Smooth muscle cell (in vitro differentiated cells): ENCODE measurements around the gene CIAO2B. TPM values are rescaled to one million over a fixed set of nuclear protein-coding genes. Genes with fewer than 3 reads are reported as not detected.

Experiments used
- DNase-seq: peaks from one replicate; lab custom pipeline; 2025; ENCODE audit not compliant: unreplicated experiment; lab: John Stamatoyannopoulos, UW
- H2AFZ ChIP-seq: fragments of 200-600 bp; sonication (generic); 2 replicates; pipeline ENCODE4 v1.6.0; 2016; ENCODE audit warnings: antibody characterized with exemption, low read depth, mild to moderate bottlenecking
- H3F3A ChIP-seq: fragments of 200-600 bp; sonication (generic); 2 replicates; pipeline ENCODE4 v1.6.0; 2017; ENCODE audit warnings: antibody characterized with exemption, low read depth
- H3K27ac ChIP-seq: fragments of 200-600 bp; sonication (generic); 2 replicates; pipeline ENCODE4 v1.5.1; 2016; ENCODE audit warnings: low read depth, mild to moderate bottlenecking
- H3K27me3 ChIP-seq: fragments of 200-600 bp; sonication (generic); 2 replicates; pipeline ENCODE4 v1.6.1; 2016; ENCODE audit warnings: low read depth, mild to moderate bottlenecking
- H3K36me3 ChIP-seq: fragments of 200-600 bp; sonication (generic); 2 replicates; pipeline ENCODE4 v1.5.1; 2016; ENCODE audit warnings: low read depth
- H3K4me1 ChIP-seq: fragments of 200-600 bp; sonication (generic); 2 replicates; pipeline ENCODE4 v1.5.1; 2016; ENCODE audit warnings: low read depth
- H3K4me2 ChIP-seq: fragments of 200-600 bp; sonication (generic); 2 replicates; pipeline ENCODE4 v1.6.0; 2016; ENCODE audit warnings: mild to moderate bottlenecking
- H3K4me3 ChIP-seq: fragments of 200-600 bp; sonication (generic); 2 replicates; pipeline ENCODE4 v1.5.1; 2016; ENCODE audit warnings: mild to moderate bottlenecking
- H3K79me2 ChIP-seq: fragments of 200-600 bp; sonication (generic); 2 replicates; pipeline ENCODE4 v1.6.0; 2016; ENCODE audit warnings: low read depth, mild to moderate bottlenecking
- H3K9ac ChIP-seq: fragments of 200-600 bp; sonication (generic); 2 replicates; pipeline ENCODE4 v1.6.0; 2016; ENCODE audit warnings: low read depth
- H3K9me3 ChIP-seq: fragments of 200-600 bp; sonication (generic); replicated peaks from 2 replicates; pipeline ENCODE4 v1.5.1; 2016; ENCODE audit warnings: low read depth
- H4K20me1 ChIP-seq: fragments of 200-600 bp; sonication (generic); 2 replicates; pipeline ENCODE4 v1.6.0; 2016; ENCODE audit warnings: low read depth
- CTCF ChIP-seq: fragments of 200-600 bp; sonication (generic); IDR thresholded peaks from 2 replicates; pipeline ENCODE4 v1.5.1; 2017; ENCODE audit warnings: borderline replicate concordance, mild to moderate bottlenecking, antibody characterized with exemption; ENCODE audit not compliant: insufficient read depth, poor library complexity, severe bottlenecking
- WGBS: methylation state at CpG from one replicate; pipeline ENCODE4 v1.1.7; 2016; ENCODE audit warnings: low lambda C conversion rate; 5-methylcytosine and 5-hydroxymethylcytosine counted together
- polyA plus RNA-seq: library from polyadenylated mRNA; unstranded; fragments of >200 nt; fragmentation: Nextera tagmentation; extraction: Ambion mirVana; gene quantifications from 2 replicates; pipeline ENCODE4 v1.2.1, GENCODE V29; 2016
- total RNA-seq: library from RNA; depleted of rRNA; stranded (reverse); fragments of >200 nt; gene quantifications from 2 replicates; pipeline ENCODE4 v1.2.3, GENCODE V29; 2014

Gene CIAO2B
- total and polyA plus RNA-seq, 2 experiments from 2014 or later, result 141 to 173 TPM

- no peak overlapping the region for H3K4me2 ChIP-seq
- no peaks in the 10 kb centered on the region for H3K9me3 ChIP-seq
- H4K20me1 ChIP-seq, result peaks cover 4% of the 10 kb centered on the region
- H3K27ac ChIP-seq, result no peak overlapping the region
- H3K4me1 ChIP-seq, result peaks cover 16% of the 10 kb centered on the region
- no peak overlapping the region for H3K4me3 ChIP-seq
- 100% methylated on average over 2 of the region's 2 CpGs for WGBS
- H3K27me3 ChIP-seq, result no peaks in the 10 kb centered on the region
- no peak overlapping the region for H2AFZ ChIP-seq
- H3K79me2 ChIP-seq, result peaks cover 22% of the 10 kb centered on the region
- TF ChIP-seq CTCF, result no peak
- H3K36me3 ChIP-seq, result no peaks in the 10 kb centered on the region
- no peak for DNase-seq
- H3F3A ChIP-seq, result no peaks in the 10 kb centered on the region
- H3K9ac ChIP-seq, result no peak overlapping the region
Measured at GRCh38 chr16:66931665-66932064, 2.5 kb downstream of the CIAO2B start.

DNA sequence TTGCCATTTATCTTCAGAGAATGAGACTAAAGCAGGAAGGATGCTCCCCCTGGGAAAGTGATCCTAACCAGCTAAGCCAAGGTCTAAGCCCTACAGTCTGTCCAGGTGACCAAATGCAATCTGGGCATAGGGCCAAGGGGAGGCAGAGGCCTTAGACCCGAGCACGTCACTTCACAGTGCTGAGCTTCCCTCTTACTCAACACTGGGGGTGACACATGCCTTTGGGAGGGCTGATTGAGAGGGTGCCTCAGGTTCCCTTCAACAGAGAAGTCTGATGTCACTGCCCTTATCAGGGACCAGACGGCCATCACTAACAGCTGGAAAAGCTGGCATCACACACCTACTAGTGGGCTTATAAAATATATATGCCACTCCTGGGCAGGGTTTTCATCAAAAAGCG lies 4.0 kb downstream of the CIAO2B start:
- Histone ChIP-seq H4K20me1 (peaks cover 4% of the 10 kb centered on the region), H3K79me2 (peaks cover 9% of the 10 kb centered on the region), H3F3A (peaks cover 4% of the 10 kb centered on the region), H3K4me3 (no peak overlapping the region), H3K4me1 (peaks cover 11% of the 10 kb centered on the region), H3K36me3 (no peaks in the 10 kb centered on the region), H3K9me3 (no peaks in the 10 kb centered on the region), H3K27me3 (peaks cover 4% of the 10 kb centered on the region), H3K27ac (no peak overlapping the region), H3K4me2 (no peak overlapping the region), H2AFZ (no peak overlapping the region), H3K9ac (no peak overlapping the region)
- 54% methylated on average over 4 of the region's 4 CpGs for WGBS
- DNase-seq, result no peak
- no peak for TF ChIP-seq CTCF

DNA sequence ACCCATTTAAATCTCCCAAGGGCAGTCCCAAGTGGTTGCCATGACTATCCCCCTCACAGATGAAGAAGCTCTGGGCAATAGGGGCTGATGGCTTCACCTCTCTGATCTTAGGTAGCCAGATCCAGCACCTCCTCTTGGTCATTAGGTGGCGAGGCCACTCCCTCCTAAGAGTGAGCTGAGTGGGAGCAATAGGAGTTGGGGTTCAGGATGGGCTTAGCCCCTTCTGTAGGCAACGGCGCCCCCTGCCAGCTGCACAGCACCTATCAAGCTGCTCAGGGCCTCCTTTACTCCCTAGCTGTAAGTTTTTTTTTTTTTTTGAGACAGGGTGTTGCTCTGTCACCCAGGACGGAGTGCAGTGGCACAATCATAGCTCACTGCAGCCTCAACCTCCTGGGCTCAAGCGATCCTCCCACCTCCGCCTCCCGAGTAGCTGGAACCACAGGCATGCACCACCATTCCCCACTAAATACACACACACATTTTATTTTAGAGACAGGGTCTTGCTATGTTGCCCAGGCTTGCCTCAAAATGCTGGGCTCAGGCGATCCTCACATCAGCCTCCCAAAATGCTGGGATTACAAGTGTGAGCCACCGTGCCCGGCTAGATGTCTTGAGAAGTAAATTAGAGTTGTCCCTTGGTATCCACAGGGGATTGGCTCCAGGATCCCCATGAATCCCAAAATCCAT lies 5.4 kb downstream of the CIAO2B start:
- H2AFZ ChIP-seq, result no peak overlapping the region
- H3K9ac ChIP-seq, result peak overlapping the region; percentile 69
- DNase-seq, result no peak

More for the DNA sequence above, 5.4 kb downstream of the CIAO2B start:
- Histone ChIP-seq H3K79me2 (peaks cover 6% of the 10 kb centered on the region), H3K36me3 (no peaks in the 10 kb centered on the region), H3K4me1 (peaks cover 11% of the 10 kb centered on the region), H3K4me2 (no peak overlapping the region), H3K4me3 (no peak overlapping the region), H3K27me3 (peaks cover 16% of the 10 kb centered on the region), H3K9me3 (no peaks in the 10 kb centered on the region), H3K27ac (peak overlapping the region; percentile 86), H4K20me1 (peaks cover 4% of the 10 kb centered on the region), H3F3A (peaks cover 4% of the 10 kb centered on the region)
- peak; percentile 39 for TF ChIP-seq CTCF
- WGBS, result 77% methylated on average over 10 of the region's 10 CpGs
